ENCODE measurements around the gene NDUFA3. TPM values are rescaled to one million over a fixed set of nuclear protein-coding genes. Genes with fewer than 3 reads are reported as not detected.

Gene NDUFA3
- total RNA-seq, 1 experiment from 2014 or later: 144 TPM

GRCh38 chr19:54104998-54105715 lies 2.5 kb downstream of the NDUFA3 start:
- CTCF ChIA-PET: no interaction called here
- TF ChIP-seq EZH2 (IDR thresholded peaks at IDR 0.05; ENCODE audit: borderline replicate concordance, low read depth, low read length, poor library complexity, severe bottlenecking): no peak
- no peak for DNase-seq (ENCODE audit: low spot score)
- H3K4me1 ChIP-seq (ENCODE audit: insufficient read depth, low read length, poor library complexity, severe bottlenecking): no peaks in the 10 kb centered on the region
- no peaks in the 10 kb centered on the region for H3K9me3 ChIP-seq (ENCODE audit: low read depth, low read length, poor library complexity, severe bottlenecking)
- no peaks in the 10 kb centered on the region for H3K27me3 ChIP-seq (replicated peaks; ENCODE audit: insufficient read depth, low read depth, low read length, poor library complexity)
- peaks cover 46% of the 10 kb centered on the region for H3K36me3 ChIP-seq (ENCODE audit: insufficient read depth, low read length, poor library complexity, severe bottlenecking)
- H3K27ac ChIP-seq (ENCODE audit: low read depth, low read length, poor library complexity, severe bottlenecking): no peak overlapping the region
- no peak overlapping the region for H3K4me3 ChIP-seq (ENCODE audit: low read depth, low read length, poor library complexity, severe bottlenecking)
- intact Hi-C loops (cut with micrococcal nuclease; ENCODE audit: unreplicated experiment): no loop called here
- POLR2A ChIA-PET (ENCODE audit: low non-redundant PET): no interaction called here
- BruUV-seq (replicated peaks): no TSS peak

GRCh38 chr19:54105796-54106195 lies 3.1 kb downstream of the NDUFA3 start:
- CTCF ChIA-PET: no interaction called here
- intact Hi-C loops (cut with micrococcal nuclease; ENCODE audit: unreplicated experiment): no loop called here

GRCh38 chr19:54106716-54107115 lies 4.1 kb downstream of the NDUFA3 start:
- H3K36me3 ChIP-seq (ENCODE audit: insufficient read depth, low read length, poor library complexity, severe bottlenecking): peaks cover 55% of the 10 kb centered on the region
- no peaks in the 10 kb centered on the region for H3K27me3 ChIP-seq (replicated peaks; ENCODE audit: insufficient read depth, low read depth, low read length, poor library complexity)
- no peak overlapping the region for H3K27ac ChIP-seq (ENCODE audit: low read depth, low read length, poor library complexity, severe bottlenecking)
- no peak overlapping the region for H3K4me3 ChIP-seq (ENCODE audit: low read depth, low read length, poor library complexity, severe bottlenecking)
- no peaks in the 10 kb centered on the region for H3K4me1 ChIP-seq (ENCODE audit: insufficient read depth, low read length, poor library complexity, severe bottlenecking)
- H3K9me3 ChIP-seq (ENCODE audit: low read depth, low read length, poor library complexity, severe bottlenecking): no peaks in the 10 kb centered on the region
- POLR2A ChIA-PET (ENCODE audit: low non-redundant PET): no interaction called here
- intact Hi-C loops (cut with micrococcal nuclease; ENCODE audit: unreplicated experiment): no loop called here
- no peak for DNase-seq (ENCODE audit: low spot score)
- no TSS peak for BruUV-seq (replicated peaks)
- CTCF ChIA-PET: no interaction called here
- TF ChIP-seq CTCF (conservative IDR thresholded peaks at IDR 0.05; ENCODE audit: low read depth, low read length) (no peak), EZH2 (IDR thresholded peaks at IDR 0.05; ENCODE audit: borderline replicate concordance, low read depth, low read length, poor library complexity, severe bottlenecking) (no peak)

More at GRCh38 chr19:54105796-54106195, 3.1 kb downstream of the NDUFA3 start:
- TF ChIP-seq EZH2 (IDR thresholded peaks at IDR 0.05; ENCODE audit: borderline replicate concordance, low read depth, low read length, poor library complexity, severe bottlenecking) (no peak), CTCF (conservative IDR thresholded peaks at IDR 0.05; ENCODE audit: low read depth, low read length) (no peak)
- Histone ChIP-seq H3K27me3 (replicated peaks; ENCODE audit: insufficient read depth, low read depth, low read length, poor library complexity) (no peaks in the 10 kb centered on the region), H3K27ac (ENCODE audit: low read depth, low read length, poor library complexity, severe bottlenecking) (no peak overlapping the region), H3K9me3 (ENCODE audit: low read depth, low read length, poor library complexity, severe bottlenecking) (no peaks in the 10 kb centered on the region), H3K36me3 (ENCODE audit: insufficient read depth, low read length, poor library complexity, severe bottlenecking) (peaks cover 52% of the 10 kb centered on the region), H3K4me1 (ENCODE audit: insufficient read depth, low read length, poor library complexity, severe bottlenecking) (no peaks in the 10 kb centered on the region), H3K4me3 (ENCODE audit: low read depth, low read length, poor library complexity, severe bottlenecking) (no peak overlapping the region)
- no TSS peak for BruUV-seq (replicated peaks)
- no peak for DNase-seq (ENCODE audit: low spot score)
- POLR2A ChIA-PET (ENCODE audit: low non-redundant PET): no interaction called here
